K562 (cell line): ENCODE results near the gene XRN1. TPM values are rescaled to one million over a fixed set of nuclear protein-coding genes. Genes with fewer than 3 reads are reported as not detected.

Source experiments
- ARID1B ChIP-seq: fragments of 450-650 bp; IDR thresholded peaks from 2 replicates; pipeline ENCODE4 v1.6.1; 2016; ENCODE audit warnings: antibody characterized with exemption, mild to moderate bottlenecking, inconsistent platforms
- ASH1L ChIP-seq: fragments of 450-650 bp; IDR thresholded peaks from 2 replicates; pipeline ENCODE4 v1.6.1; 2018; ENCODE audit warnings: borderline replicate concordance, mild to moderate bottlenecking, low read depth; ENCODE audit not compliant: partially characterized antibody
- BRD9 ChIP-seq: fragments of 450-650 bp; IDR thresholded peaks from 2 replicates; pipeline ENCODE4 v1.6.1; 2018; ENCODE audit warnings: low read depth; ENCODE audit not compliant: partially characterized antibody
- CCNT2 ChIP-seq: IDR thresholded peaks from 2 replicates; pipeline ENCODE4 v1.6.1; 2011; ENCODE audit warnings: borderline replicate concordance, low read depth, mild to moderate bottlenecking, moderate library complexity, mixed read lengths, low read length; ENCODE audit not compliant: insufficient read length; ENCODE audit errors: extremely low read depth
- ELF4 ChIP-seq: fragments of 450-650 bp; formaldehyde crosslinking; IDR thresholded peaks from 2 replicates; pipeline ENCODE4 v1.4.0; 2022; ENCODE audit warnings: missing genetic modification characterization
- HLTF ChIP-seq: fragments of 450-650 bp; IDR thresholded peaks from 2 replicates; pipeline ENCODE4 v1.6.1; 2016
- ILF3 ChIP-seq: fragments of 450-650 bp; IDR thresholded peaks from 2 replicates; pipeline ENCODE4 v1.6.1; 2018; ENCODE audit warnings: antibody characterized with exemption, mild to moderate bottlenecking, moderate library complexity, borderline replicate concordance
- KLF10 ChIP-seq: fragments of 250-450 bp; sonication (Bioruptor Pico); IDR thresholded peaks from 2 replicates; pipeline ENCODE4 v1.6.1; 2021; ENCODE audit warnings: matching md5 sums
- KLF13 ChIP-seq: fragments of 450-650 bp; IDR thresholded peaks from 2 replicates; pipeline ENCODE4 v1.6.1; 2016; ENCODE audit warnings: missing genetic modification characterization, low read depth, mild to moderate bottlenecking, missing compliant biosample characterization, moderate library complexity, borderline replicate concordance
- MTF1 ChIP-seq: fragments of 250-450 bp; sonication (Bioruptor Pico); IDR thresholded peaks from 2 replicates; pipeline ENCODE4 v1.9.0; 2021; ENCODE audit warnings: moderate library complexity, mild to moderate bottlenecking, inconsistent platforms, borderline replicate concordance
- NFIC ChIP-seq: fragments of 450-650 bp; IDR thresholded peaks from 2 replicates; pipeline ENCODE4 v1.6.1; 2017; ENCODE audit warnings: mild to moderate bottlenecking, inconsistent platforms
- NFYB ChIP-seq: IDR thresholded peaks from 2 replicates; pipeline ENCODE4 v1.6.1; 2011; ENCODE audit warnings: mild to moderate bottlenecking, moderate library complexity; ENCODE audit not compliant: insufficient read length; ENCODE audit errors: extremely low read depth
- POLR3A ChIP-seq: IDR thresholded peaks from 2 replicates; pipeline ENCODE4 v1.6.1; 2011; ENCODE audit warnings: borderline replicate concordance, mild to moderate bottlenecking, moderate library complexity; ENCODE audit not compliant: insufficient read length, insufficient read depth; ENCODE audit errors: extremely low read depth
- SNRNP70 ChIP-seq: fragments of 200-400 bp; formaldehyde crosslinking; optimal IDR thresholded peaks from 2 replicates; pipeline ENCODE3; 2017; ENCODE audit warnings: low read depth, low read length
- STAT5A ChIP-seq: IDR thresholded peaks from 2 replicates; pipeline ENCODE4 v1.6.1; 2012; ENCODE audit warnings: low read length, inconsistent platforms, borderline replicate concordance
- ZFX ChIP-seq: sonication (generic); formaldehyde crosslinking; IDR thresholded peaks from 2 replicates; pipeline ENCODE4 v1.8.0; 2022; ENCODE audit warnings: mild to moderate bottlenecking, missing genetic modification reagents, moderate library complexity
- ZNF133 ChIP-seq: fragments of 250-450 bp; sonication (Bioruptor Pico); IDR thresholded peaks from 2 replicates; pipeline ENCODE4 v1.4.0; 2020; ENCODE audit warnings: mild to moderate bottlenecking
- ZNF143 ChIP-seq: sonication (generic); formaldehyde crosslinking; IDR thresholded peaks from 2 replicates; pipeline ENCODE4 v1.9.0; 2022; ENCODE audit warnings: mild to moderate bottlenecking, missing genetic modification reagents
- ZNF830 ChIP-seq: fragments of 250-450 bp; sonication (Bioruptor Pico); IDR thresholded peaks from 2 replicates; pipeline ENCODE4 v1.5.0; 2021; ENCODE audit warnings: mild to moderate bottlenecking
- polyA plus RNA-seq, 8 experiments: library from polyadenylated mRNA; depleted of rRNA in 4 of 8; stranded (reverse) in 5 of 8; unstranded in 3 of 8; fragments of >200 nt; fragmentation: Nextera tagmentation in 2 of 8; fragmentation: Illumina TruSeq in 1 of 8; extraction: Ambion mirVana in 2 of 8; extraction: Trizol in 1 of 8; gene quantifications; 2 replicates each; pipeline versions ENCODE4 v1.2.1 to v1.2.3, GENCODE V29; 2011 to 2014; ENCODE audit warnings: inconsistent platforms in 1 of 8, missing spikeins in 1 of 8
- total RNA-seq, 7 experiments: library from RNA; depleted of rRNA in 6 of 7; stranded (reverse); fragments of >200 nt in 6 of 7; fragmentation: Illumina TruSeq in 2 of 7; extraction: Trizol in 2 of 7; gene quantifications; 2 replicates each; pipeline versions ENCODE4 v1.2.1 to v1.2.3, GENCODE V29; 2011 to 2021; ENCODE audit warnings: low replicate concordance in 1 of 7
- TF ChIP-seq, protein P1 (sequence below), 2 experiments: fragments of 150-350 bp in 1 of 2; IDR thresholded peaks; 2 replicates each; pipeline ENCODE4 v1.6.1; 2012 to 2016; ENCODE audit warnings: low read depth in 2 of 2, low read length in 2 of 2, mild to moderate bottlenecking in 1 of 2, moderate library complexity in 1 of 2
- TF ChIP-seq, protein P2 (sequence below): sonication (generic); formaldehyde crosslinking; IDR thresholded peaks from 2 replicates; pipeline ENCODE4 v1.8.1; 2023; ENCODE audit warnings: mild to moderate bottlenecking, missing genetic modification reagents, moderate library complexity
- TF ChIP-seq, protein P3 (sequence below): fragments of 450-650 bp; IDR thresholded peaks from 2 replicates; pipeline ENCODE4 v1.6.1; 2018; ENCODE audit not compliant: partially characterized antibody

XRN1 gene
- total and polyA plus RNA-seq, 9 of the 15 experiments (the other 6 are each of a cell fraction or from before 2014, with no cell fraction given) = 3.1 to 28.4 (median 17.2) TPM

GRCh38 chr3:142319094-142319493, 128.7 kb downstream of the XRN1 start (continued):
- TF ChIP-seq, protein P1, sequence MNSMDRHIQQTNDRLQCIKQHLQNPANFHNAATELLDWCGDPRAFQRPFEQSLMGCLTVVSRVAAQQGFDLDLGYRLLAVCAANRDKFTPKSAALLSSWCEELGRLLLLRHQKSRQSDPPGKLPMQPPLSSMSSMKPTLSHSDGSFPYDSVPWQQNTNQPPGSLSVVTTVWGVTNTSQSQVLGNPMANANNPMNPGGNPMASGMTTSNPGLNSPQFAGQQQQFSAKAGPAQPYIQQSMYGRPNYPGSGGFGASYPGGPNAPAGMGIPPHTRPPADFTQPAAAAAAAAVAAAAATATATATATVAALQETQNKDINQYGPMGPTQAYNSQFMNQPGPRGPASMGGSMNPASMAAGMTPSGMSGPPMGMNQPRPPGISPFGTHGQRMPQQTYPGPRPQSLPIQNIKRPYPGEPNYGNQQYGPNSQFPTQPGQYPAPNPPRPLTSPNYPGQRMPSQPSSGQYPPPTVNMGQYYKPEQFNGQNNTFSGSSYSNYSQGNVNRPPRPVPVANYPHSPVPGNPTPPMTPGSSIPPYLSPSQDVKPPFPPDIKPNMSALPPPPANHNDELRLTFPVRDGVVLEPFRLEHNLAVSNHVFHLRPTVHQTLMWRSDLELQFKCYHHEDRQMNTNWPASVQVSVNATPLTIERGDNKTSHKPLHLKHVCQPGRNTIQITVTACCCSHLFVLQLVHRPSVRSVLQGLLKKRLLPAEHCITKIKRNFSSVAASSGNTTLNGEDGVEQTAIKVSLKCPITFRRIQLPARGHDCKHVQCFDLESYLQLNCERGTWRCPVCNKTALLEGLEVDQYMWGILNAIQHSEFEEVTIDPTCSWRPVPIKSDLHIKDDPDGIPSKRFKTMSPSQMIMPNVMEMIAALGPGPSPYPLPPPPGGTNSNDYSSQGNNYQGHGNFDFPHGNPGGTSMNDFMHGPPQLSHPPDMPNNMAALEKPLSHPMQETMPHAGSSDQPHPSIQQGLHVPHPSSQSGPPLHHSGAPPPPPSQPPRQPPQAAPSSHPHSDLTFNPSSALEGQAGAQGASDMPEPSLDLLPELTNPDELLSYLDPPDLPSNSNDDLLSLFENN (IDR thresholded peaks at IDR 0.05; ENCODE audit: low read depth in 2 of 2, low read length in 2 of 2) = no peak
- TF ChIP-seq ILF3 (no peak), BRD9 (no peak), POLR3A (no peak), MTF1 (no peak), ZFX (CRISPR knock-in tag) (peak; percentile 49), ASH1L (no peak), ZNF133 (CRISPR knock-in tag) (no peak), ZNF830 (CRISPR knock-in tag) (no peak), ARID1B (peak; percentile 87), KLF10 (no peak), NFYB (no peak), KLF13 (tag) (no peak), SNRNP70 (no peak), ZNF143 (CRISPR knock-in tag) (no peak), NFIC (peak; percentile 50), STAT5A (peak; percentile 44; the same call in 1 of the 2 replicates), ELF4 (CRISPR knock-in tag) (no peak), CCNT2 (peak; percentile 51), HLTF (no peak)
- TF ChIP-seq, protein P2, sequence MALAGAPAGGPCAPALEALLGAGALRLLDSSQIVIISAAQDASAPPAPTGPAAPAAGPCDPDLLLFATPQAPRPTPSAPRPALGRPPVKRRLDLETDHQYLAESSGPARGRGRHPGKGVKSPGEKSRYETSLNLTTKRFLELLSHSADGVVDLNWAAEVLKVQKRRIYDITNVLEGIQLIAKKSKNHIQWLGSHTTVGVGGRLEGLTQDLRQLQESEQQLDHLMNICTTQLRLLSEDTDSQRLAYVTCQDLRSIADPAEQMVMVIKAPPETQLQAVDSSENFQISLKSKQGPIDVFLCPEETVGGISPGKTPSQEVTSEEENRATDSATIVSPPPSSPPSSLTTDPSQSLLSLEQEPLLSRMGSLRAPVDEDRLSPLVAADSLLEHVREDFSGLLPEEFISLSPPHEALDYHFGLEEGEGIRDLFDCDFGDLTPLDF = no peak
- TF ChIP-seq, protein P3, sequence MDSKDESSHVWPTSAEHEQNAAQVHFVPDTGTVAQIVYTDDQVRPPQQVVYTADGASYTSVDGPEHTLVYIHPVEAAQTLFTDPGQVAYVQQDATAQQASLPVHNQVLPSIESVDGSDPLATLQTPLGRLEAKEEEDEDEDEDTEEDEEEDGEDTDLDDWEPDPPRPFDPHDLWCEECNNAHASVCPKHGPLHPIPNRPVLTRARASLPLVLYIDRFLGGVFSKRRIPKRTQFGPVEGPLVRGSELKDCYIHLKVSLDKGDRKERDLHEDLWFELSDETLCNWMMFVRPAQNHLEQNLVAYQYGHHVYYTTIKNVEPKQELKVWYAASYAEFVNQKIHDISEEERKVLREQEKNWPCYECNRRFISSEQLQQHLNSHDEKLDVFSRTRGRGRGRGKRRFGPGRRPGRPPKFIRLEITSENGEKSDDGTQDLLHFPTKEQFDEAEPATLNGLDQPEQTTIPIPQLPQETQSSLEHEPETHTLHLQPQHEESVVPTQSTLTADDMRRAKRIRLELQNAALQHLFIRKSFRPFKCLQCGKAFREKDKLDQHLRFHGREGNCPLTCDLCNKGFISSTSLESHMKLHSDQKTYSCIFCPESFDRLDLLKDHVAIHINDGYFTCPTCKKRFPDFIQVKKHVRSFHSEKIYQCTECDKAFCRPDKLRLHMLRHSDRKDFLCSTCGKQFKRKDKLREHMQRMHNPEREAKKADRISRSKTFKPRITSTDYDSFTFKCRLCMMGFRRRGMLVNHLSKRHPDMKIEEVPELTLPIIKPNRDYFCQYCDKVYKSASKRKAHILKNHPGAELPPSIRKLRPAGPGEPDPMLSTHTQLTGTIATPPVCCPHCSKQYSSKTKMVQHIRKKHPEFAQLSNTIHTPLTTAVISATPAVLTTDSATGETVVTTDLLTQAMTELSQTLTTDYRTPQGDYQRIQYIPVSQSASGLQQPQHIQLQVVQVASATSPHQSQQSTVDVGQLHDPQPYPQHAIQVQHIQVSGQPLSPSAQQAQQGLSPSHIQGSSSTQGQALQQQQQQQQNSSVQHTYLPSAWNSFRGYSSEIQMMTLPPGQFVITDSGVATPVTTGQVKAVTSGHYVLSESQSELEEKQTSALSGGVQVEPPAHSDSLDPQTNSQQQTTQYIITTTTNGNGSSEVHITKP = no peak
